H1 (cell line): ENCODE measurements around the gene POLRMT. TPM values are rescaled to one million over a fixed set of nuclear protein-coding genes. Genes with fewer than 3 reads are reported as not detected.
A peak's percentile ranks its signal among the peaks of the same experiment; 100 is the strongest.

Experiments
- BRCA1 ChIP-seq: IDR thresholded peaks from 2 replicates; pipeline ENCODE4 v1.6.1; 2012; ENCODE audit warnings: low read depth, low read length, improper control_type of control experiment
- EGR1 ChIP-seq: IDR thresholded peaks from 2 replicates; pipeline ENCODE4 v1.6.1; 2011; ENCODE audit warnings: low read depth, low read length, borderline replicate concordance
- KDM4A ChIP-seq: IDR thresholded peaks from one replicate; pipeline ENCODE4 v1.7.1; 2012; ENCODE audit warnings: low read depth, mild to moderate bottlenecking, moderate library complexity, low read length, inconsistent platforms; ENCODE audit not compliant: severe bottlenecking
- polyA plus RNA-seq, 7 experiments: library from polyadenylated mRNA; depleted of rRNA in 3 of 7; stranded (reverse) in 5 of 7; unstranded in 2 of 7; fragments of >200 nt in 5 of 7; fragments of 200-250 nt in 2 of 7; gene quantifications; 1 replicate in 5 of 7; 2 replicates in 1 of 7; 4 replicates in 1 of 7; pipeline versions ENCODE4 v1.2.1 to v1.2.3, GENCODE V29; 2011 to 2013; ENCODE audit warnings: missing spikeins in 2 of 7, mixed read lengths in 2 of 7
- total RNA-seq: library from RNA; stranded (reverse); fragmentation: NEBNext Ultra II Directional; extraction: Animal tissue kit (Norgen Biotek cat#: 25700); gene quantifications from 2 replicates; pipeline ENCODE4 v1.2.1, GENCODE V29; 2021
- TF ChIP-seq, protein P1 (sequence below): IDR thresholded peaks from 2 replicates; pipeline ENCODE4 v1.6.1; 2012; ENCODE audit warnings: inconsistent platforms
- TF ChIP-seq, protein P2 (sequence below): IDR thresholded peaks from 2 replicates; pipeline ENCODE4 v1.6.1; 2012; ENCODE audit warnings: inconsistent platforms

The POLRMT gene
- total and polyA plus RNA-seq, 2 of the 8 experiments (the other 6 are each of a cell fraction or from before 2014, with no cell fraction given) = 93.0 to 111 TPM

DNA sequence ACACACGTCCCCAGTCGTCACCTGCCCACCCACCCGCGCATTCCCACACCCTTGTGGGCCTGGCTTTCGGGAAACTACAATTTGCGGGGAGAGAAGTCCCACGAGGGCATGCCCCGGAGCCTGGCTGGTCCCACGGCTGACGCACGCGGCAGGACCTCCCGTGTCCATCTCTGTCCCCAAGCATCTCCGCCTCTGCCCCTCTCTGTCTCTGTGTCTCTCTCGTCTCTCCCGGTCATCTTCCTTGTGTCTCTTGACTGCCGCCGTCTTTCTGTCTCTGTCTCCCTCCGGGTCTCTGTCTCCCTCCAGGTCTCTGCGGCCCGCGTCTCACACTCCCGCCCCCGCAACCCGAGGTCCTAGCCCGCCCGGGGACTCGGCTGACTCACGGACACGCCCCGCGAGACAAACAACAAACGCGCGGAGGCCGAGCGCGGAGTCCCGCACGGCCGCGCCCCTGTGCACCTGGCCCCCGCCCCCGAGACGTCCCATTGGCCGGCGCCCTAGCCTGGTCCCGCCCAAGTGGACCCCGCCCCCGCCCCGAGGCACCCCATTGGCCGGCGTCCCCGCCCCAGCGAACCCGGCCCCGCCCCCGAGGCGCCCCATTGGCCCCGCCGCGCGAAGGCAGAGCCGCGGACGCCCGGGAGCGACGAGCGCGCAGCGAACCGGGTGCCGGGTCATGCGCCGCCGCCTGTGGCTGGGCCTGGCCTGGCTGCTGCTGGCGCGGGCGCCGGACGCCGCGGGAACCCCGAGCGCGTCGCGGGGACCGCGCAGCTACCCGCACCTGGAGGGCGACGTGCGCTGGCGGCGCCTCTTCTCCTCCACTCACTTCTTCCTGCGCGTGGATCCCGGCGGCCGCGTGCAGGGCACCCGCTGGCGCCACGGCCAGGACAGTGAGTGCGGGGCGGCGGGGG, 6.2 kb upstream of the POLRMT start, which contains the start of gene FGF22 (continued):
- TF ChIP-seq KDM4A = peak; percentile 91
- TF ChIP-seq, protein P1, sequence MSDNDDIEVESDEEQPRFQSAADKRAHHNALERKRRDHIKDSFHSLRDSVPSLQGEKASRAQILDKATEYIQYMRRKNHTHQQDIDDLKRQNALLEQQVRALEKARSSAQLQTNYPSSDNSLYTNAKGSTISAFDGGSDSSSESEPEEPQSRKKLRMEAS = peak; percentile 8; the same call in 1 of the 2 replicates
- 0 out of 2 replicates have a peak, but pooled peaks have one; percentile 10 for TF ChIP-seq EGR1
- no peak for TF ChIP-seq BRCA1
- TF ChIP-seq, protein P2, sequence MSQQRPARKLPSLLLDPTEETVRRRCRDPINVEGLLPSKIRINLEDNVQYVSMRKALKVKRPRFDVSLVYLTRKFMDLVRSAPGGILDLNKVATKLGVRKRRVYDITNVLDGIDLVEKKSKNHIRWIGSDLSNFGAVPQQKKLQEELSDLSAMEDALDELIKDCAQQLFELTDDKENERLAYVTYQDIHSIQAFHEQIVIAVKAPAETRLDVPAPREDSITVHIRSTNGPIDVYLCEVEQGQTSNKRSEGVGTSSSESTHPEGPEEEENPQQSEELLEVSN = 0 out of 2 replicates have a peak, but pooled peaks have one; percentile 28
